ENCODE measurements around the gene KCNS3. TPM values are rescaled to one million over a fixed set of nuclear protein-coding genes. Genes with fewer than 3 reads are reported as not detected.

KCNS3 gene
- total and polyA plus RNA-seq, 9 of the 15 experiments (the other 6 are each of a cell fraction or from before 2014, with no cell fraction given): 0.01 to 0.75 (median 0.25) TPM

- ChIA-PET CTCF (ENCODE audit: low intra/inter-chr PET ratio) (no interaction called here), POLR2A (no interaction called here)
- H4K20me1 ChIP-seq (replicated peaks; ENCODE audit: control insufficient read depth, insufficient read depth, low read length): no peaks in the 10 kb centered on the region
- H3K9ac ChIP-seq (ENCODE audit: insufficient read depth in 1 of 2, low read depth in 2 of 2, low read length in 2 of 2): no peak overlapping the region
- H3K9me3 ChIP-seq (replicated peaks; ENCODE audit: control insufficient read depth, insufficient read depth, low read depth, low read length): no peaks in the 10 kb centered on the region
- no peak for TF ChIP-seq SRSF1 (IDR thresholded peaks at IDR 0.05; ENCODE audit: low read depth, low read length)
- in situ Hi-C loops (cut with MboI) (no loop called here), intact Hi-C loops (cut with micrococcal nuclease) (no loop called here)
- H3K27me3 ChIP-seq (ENCODE audit: control insufficient read depth in 2 of 2, insufficient read depth in 2 of 2, low read length in 2 of 2): peaks cover 0 to 16% of the 10 kb centered on the region in 2 experiments; a peak in 4 of 5 replicates
- H3K9me1 ChIP-seq (ENCODE audit: control insufficient read depth, insufficient read depth, low read length): no peaks in the 10 kb centered on the region
- DNase-seq (ENCODE audit: extremely low read depth in 1 of 4, low spot score in 3 of 4): no peak
- no peak overlapping the region for H3K27ac ChIP-seq (ENCODE audit: extremely low read depth, low read depth, low read length)
- H2AFZ ChIP-seq (ENCODE audit: low read depth, low read length): no peak overlapping the region
- no peaks in the 10 kb centered on the region for H3K4me1 ChIP-seq (replicated peaks in 1 of 2; ENCODE audit: control insufficient read depth in 2 of 2, insufficient read depth in 2 of 2, low read length in 2 of 2)
- BruUV-seq (replicated peaks): no TSS peak
- no peaks in the 10 kb centered on the region for H3K36me3 ChIP-seq (ENCODE audit: control insufficient read depth, insufficient read depth, low read length)
- no peak for ATAC-seq
- WGBS (ENCODE audit: insufficient coverage, low coverage, missing lambda C conversion rate): 0% methylated on average over 3 of the region's 4 CpGs
- no peak for FAIRE-seq
- no peak overlapping the region for H3K4me3 ChIP-seq
- no peaks in the 10 kb centered on the region for H3K79me2 ChIP-seq (ENCODE audit: control insufficient read depth, insufficient read depth, low read length)
- H3K4me2 ChIP-seq (ENCODE audit: insufficient read depth, low read length): no peak overlapping the region
Measured at GRCh38 chr2:17930773-17931172, 52.3 kb downstream of the KCNS3 start.

- Histone ChIP-seq H3K27ac (ENCODE audit: extremely low read depth, low read depth, low read length) (no peak overlapping the region), H2AFZ (ENCODE audit: low read depth, low read length) (no peak overlapping the region), H3K4me2 (ENCODE audit: insufficient read depth, low read length) (no peak overlapping the region), H4K20me1 (replicated peaks; ENCODE audit: control insufficient read depth, insufficient read depth, low read length) (no peaks in the 10 kb centered on the region), H3K4me1 (replicated peaks in 1 of 2; ENCODE audit: control insufficient read depth in 2 of 2, insufficient read depth in 2 of 2, low read length in 2 of 2) (no peaks in the 10 kb centered on the region), H3K27me3 (ENCODE audit: control insufficient read depth in 2 of 2, insufficient read depth in 2 of 2, low read length in 2 of 2) (peaks cover 0 to 16% of the 10 kb centered on the region in 2 experiments; a peak in 4 of 5 replicates), H3K9me3 (replicated peaks; ENCODE audit: control insufficient read depth, insufficient read depth, low read depth, low read length) (no peaks in the 10 kb centered on the region), H3K36me3 (ENCODE audit: control insufficient read depth, insufficient read depth, low read length) (no peaks in the 10 kb centered on the region), H3K79me2 (ENCODE audit: control insufficient read depth, insufficient read depth, low read length) (no peaks in the 10 kb centered on the region), H3K9ac (ENCODE audit: insufficient read depth in 1 of 2, low read depth in 2 of 2, low read length in 2 of 2) (no peak overlapping the region), H3K4me3 (no peak overlapping the region), H3K9me1 (ENCODE audit: control insufficient read depth, insufficient read depth, low read length) (no peaks in the 10 kb centered on the region)
- no peak for DNase-seq (ENCODE audit: extremely low read depth in 1 of 4, low spot score in 3 of 4)
- ATAC-seq: no peak
- no TSS peak for BruUV-seq (replicated peaks)
- FAIRE-seq: no peak
- ChIA-PET CTCF (ENCODE audit: low intra/inter-chr PET ratio) (no interaction called here), POLR2A (no interaction called here)
- intact Hi-C loops (cut with micrococcal nuclease) (no loop called here), in situ Hi-C loops (cut with MboI) (no loop called here)
- 0% methylated on average over 3 of the region's 3 CpGs for WGBS (ENCODE audit: insufficient coverage, low coverage, missing lambda C conversion rate)
- TF ChIP-seq ATF1 (CRISPR knock-in tag; IDR thresholded peaks at IDR 0.05): no peak
- no peak for TF ChIP-seq ATF1 (tag; IDR thresholded peaks at IDR 0.05)
- TF ChIP-seq KDM5B (IDR thresholded peaks at IDR 0.05; ENCODE audit: insufficient replicate concordance, low read depth, low read length): no peak
- TF ChIP-seq ZNF232 (CRISPR knock-in tag; IDR thresholded peaks at IDR 0.05): no peak
- no peak for TF ChIP-seq BCOR (IDR thresholded peaks at IDR 0.05)
- TF ChIP-seq NR2C2 (CRISPR knock-in tag; IDR thresholded peaks at IDR 0.05): no peak
- no peak for TF ChIP-seq NR2C2 (tag; IDR thresholded peaks at IDR 0.05)
- no peak for TF ChIP-seq HLTF (IDR thresholded peaks at IDR 0.05)
- TF ChIP-seq TSC22D4 (tag; IDR thresholded peaks at IDR 0.05): no peak
- no peak for TF ChIP-seq CHD4 (IDR thresholded peaks at IDR 0.05; ENCODE audit: insufficient read depth, insufficient replicate concordance, low read depth, low read length, poor library complexity, severe bottlenecking)
- TF ChIP-seq CBX3 (IDR thresholded peaks at IDR 0.05; ENCODE audit: borderline replicate concordance in 1 of 2, low read length in 2 of 2): no peak
- no peak for TF ChIP-seq YBX1 (IDR thresholded peaks at IDR 0.05)
- TF ChIP-seq ELF4 (CRISPR knock-in tag; IDR thresholded peaks at IDR 0.05): no peak
- no peak for TF ChIP-seq RFX7 (CRISPR knock-in tag; IDR thresholded peaks at IDR 0.05)
- no peak for TF ChIP-seq VEZF1 (CRISPR knock-in tag; IDR thresholded peaks at IDR 0.05)
Measured at GRCh38 chr2:17933256-17933655, 54.8 kb downstream of the KCNS3 start.
